GM18909 (cell line): ENCODE data around the gene QSOX2.

Experiments used
- ATAC-seq: cut with Tn5 transposase; IDR thresholded peaks from one replicate; pipeline ENCODE4 v1.9.1; 2021; ENCODE audit warnings: mild to moderate bottlenecking; ENCODE audit not compliant: unreplicated experiment, poor library complexity

Gene QSOX2

DNA sequence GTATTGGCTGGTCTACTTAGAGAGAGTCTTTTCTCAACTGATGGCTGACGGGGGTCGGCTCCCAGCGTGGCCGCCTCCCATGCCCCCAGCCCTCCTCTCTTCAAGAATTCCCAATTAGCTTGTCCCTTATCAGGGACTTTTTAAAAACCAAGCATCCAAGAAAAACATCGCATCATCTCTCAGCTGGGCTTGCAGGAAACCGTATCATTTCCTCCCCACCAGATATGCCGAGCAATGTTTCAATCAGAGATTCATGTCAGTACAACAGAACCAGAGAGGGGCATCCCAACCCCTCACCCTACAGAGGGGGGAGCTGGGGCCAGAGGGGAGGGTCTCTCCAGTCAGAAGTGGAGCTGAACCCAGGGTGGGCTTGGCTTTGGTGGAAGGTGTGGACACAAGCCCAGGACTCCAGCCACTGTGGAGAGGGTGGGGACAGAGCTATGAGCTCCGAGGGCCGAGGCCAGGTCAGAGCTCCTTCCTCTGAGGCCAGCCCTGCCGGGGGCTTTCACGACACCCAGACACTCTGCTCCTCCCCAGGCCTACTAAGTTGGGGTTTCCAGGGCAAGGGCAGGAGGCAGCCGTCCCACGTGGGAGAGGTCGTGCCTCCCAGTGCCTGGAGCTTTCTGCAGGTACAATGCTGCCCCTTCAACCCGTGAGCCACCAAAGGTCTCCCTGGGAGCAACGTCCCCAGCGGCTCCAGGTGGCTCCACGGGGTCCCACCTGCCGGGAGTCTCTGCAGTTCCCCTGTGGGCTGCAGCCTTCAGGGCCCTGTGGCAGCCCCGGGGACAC is 87.9 kb downstream of the QSOX2 start:
- no peak for ATAC-seq
